GM23248 (cell line): Measurements from ENCODE around the gene ZPLD1.

Experiments
- EZH2 ChIP-seq: fragments of 200-600 bp; sonication (generic); IDR thresholded peaks from 2 replicates; pipeline ENCODE4 v1.6.1; 2018; ENCODE audit warnings: antibody characterized with exemption, mild to moderate bottlenecking; ENCODE audit not compliant: insufficient read depth, poor library complexity, severe bottlenecking
- EZH2phosphoT487 ChIP-seq: fragments of 200-600 bp; sonication (generic); IDR thresholded peaks from 2 replicates; pipeline ENCODE4 v1.6.1; 2018; ENCODE audit warnings: antibody characterized with exemption, moderate library complexity, mild to moderate bottlenecking, low read depth; ENCODE audit not compliant: insufficient read depth

- no peak for TF ChIP-seq EZH2
- TF ChIP-seq EZH2phosphoT487, result no peak
These were observed 93.9 kb downstream of the ZPLD1 start for GRCh38 chr3:102528727-102529126.
